Esophagus squamous epithelium (tissue), 5 donors: ENCODE measurements around the gene RTN3. TPM values are rescaled to one million over a fixed set of nuclear protein-coding genes. Genes with fewer than 3 reads are reported as not detected.
"Not testable (repeated sequence)": the region's sequence is repeated elsewhere in the genome, so short reads cannot be mapped to it uniquely, and the experiment has no call there.

Experiments
- DNase-seq: peaks from one replicate; lab custom pipeline; 2025; lab: John Stamatoyannopoulos, UW
- H3K27ac ChIP-seq, 4 donors: fragments of 200-600 bp; sonication (generic); one replicate each; pipeline ENCODE4 v1.5.1; 2016 to 2019; ENCODE audit warnings: mild to moderate bottlenecking in 1 of 4
- H3K27me3 ChIP-seq, 4 donors: fragments of 200-600 bp; sonication (generic); 1 replicate in 3 of 4; 2 replicates in 1 of 4; pipeline versions ENCODE4 v1.5.1 to v1.6.0; 2017 to 2021; ENCODE audit warnings: antibody characterized with exemption in 1 of 4
- H3K36me3 ChIP-seq, 3 donors: fragments of 200-600 bp; sonication (generic); one replicate each; pipeline ENCODE4 v1.5.1; 2016 to 2019
- H3K4me1 ChIP-seq, 3 donors: fragments of 200-600 bp; sonication (generic); one replicate each; pipeline ENCODE4 v1.5.1; 2017 to 2019
- H3K4me3 ChIP-seq, 4 donors: fragments of 200-600 bp; sonication (generic); 1 replicate in 3 of 4; 2 replicates in 1 of 4; pipeline ENCODE4 v1.5.1; 2016 to 2019; ENCODE audit warnings: mild to moderate bottlenecking in 2 of 4, moderate library complexity in 1 of 4
- H3K9me3 ChIP-seq, 3 donors: fragments of 200-600 bp; sonication (generic); one replicate each; pipeline ENCODE4 v1.5.1; 2016 to 2019
- CTCF ChIP-seq, 6 experiments: fragments of 450-650 bp in 4 of 6; fragments of 200-600 bp in 2 of 6; sonication (generic) in 2 of 6; IDR thresholded peaks; one replicate each; pipeline ENCODE4 v1.5.1; 2016 to 2019; ENCODE audit warnings: antibody characterized with exemption in 6 of 6, mild to moderate bottlenecking in 4 of 6, moderate library complexity in 4 of 6
- POLR2A ChIP-seq, 4 donors: fragments of 450-650 bp; IDR thresholded peaks; one replicate each; pipeline ENCODE4 v1.6.1; 2017; ENCODE audit warnings: antibody characterized with exemption in 4 of 4, mild to moderate bottlenecking in 4 of 4, moderate library complexity in 3 of 4
- WGBS, 2 donors: methylation state at CpG; one replicate each; pipeline ENCODE4 v1.1.5; 2018; 5-methylcytosine and 5-hydroxymethylcytosine counted together
- intact Hi-C: fragments of 100-400 bp; cut with DNase I; formaldehyde crosslinking; loops from one replicate; pipeline ENCODE4 v1.15.0; 2022
- total RNA-seq, 4 donors: library from RNA; depleted of rRNA; stranded (reverse); fragments of >200 nt; gene quantifications; one replicate each; pipeline ENCODE4 v1.1.0, GENCODE V29; 2016
- donor health status: DM: yes; HTN: yes; CAD: no.

The RTN3 gene
- total RNA-seq: 10 to 100 TPM; 48.0 to 78.3 (median 58.4) TPM

- TF ChIP-seq CTCF (IDR thresholded peaks at IDR 0.05): peak in 3 of 6 experiments; percentile 18 to 82 (median 26)
- peak in 3 of 4 donors; percentile 86 to 97 (median 96) for TF ChIP-seq POLR2A (IDR thresholded peaks at IDR 0.05)
- Histone ChIP-seq H3K27me3 (no peaks in the 10 kb centered on the region), H3K4me3 (peak within 1 kb of the TSS; percentile 71 to 93 (median 90)), H3K4me1 (peaks cover 19 to 50% (median 20%) of the 10 kb centered on the region in 3 donors), H3K36me3 (no peaks in the 10 kb centered on the region), H3K9me3 (no peaks in the 10 kb centered on the region), H3K27ac (peak within 1 kb of the TSS; percentile 95 to 98 (median 98))
- DNase-seq: peak; percentile 69
- intact Hi-C loops: loop anchor here (10.0 kb wide), 1 partner anchor 53 kb away; no protein-coding TSS in a partner anchor
- 0% methylated on average over 16 to 40 of the region's 74 CpGs for WGBS, 2 donors
These were observed at the start of gene RTN3 for GRCh38 chr11:63681321-63682065. RTN3 (plus strand) TSS chr11:63681500; CDS start chr11:63681637, 137 bp downstream.

- Histone ChIP-seq H3K4me3 (no peak overlapping the region), H3K36me3 (peaks cover 3 to 93% (median 3%) of the 10 kb centered on the region in 3 donors), H3K4me1 (no peaks in the 10 kb centered on the region), H3K27ac (no peak overlapping the region), H3K27me3 (no peaks in the 10 kb centered on the region), H3K9me3 (no peaks in the 10 kb centered on the region)
- 60 to 72% methylated on average over 10 of the region's 10 CpGs for WGBS, 2 donors
- no peak for DNase-seq
- intact Hi-C loops: loop anchor here (5.0 kb wide), 1 partner anchor 154 kb away; no protein-coding TSS in a partner anchor
- TF ChIP-seq CTCF (IDR thresholded peaks at IDR 0.05) (peak; percentile 57 to 85 (median 72)), POLR2A (IDR thresholded peaks at IDR 0.05) (no peak)
These were observed 45.4 kb upstream of the RTN3 start for GRCh38 chr11:63635762-63636465.

- WGBS, 2 donors: 97 to 100% methylated on average over 4 to 6 of the region's 8 CpGs
- not testable (repeated sequence) for H3K27me3 ChIP-seq, DNase-seq, H3K4me3 ChIP-seq, H3K9me3 ChIP-seq, H3K27ac ChIP-seq, H3K4me1 ChIP-seq
- peaks cover 0 to 93% (median 9%) of the 10 kb centered on the region in 3 donors for H3K36me3 ChIP-seq
- intact Hi-C loops: loop anchor here (5.0 kb wide), 1 partner anchor 156 kb away; no protein-coding TSS in a partner anchor
These were observed 42.9 kb upstream of the RTN3 start for GRCh38 chr11:63638436-63638835.

- DNase-seq: no peak
These were observed 42.0 kb upstream of the RTN3 start for GRCh38 chr11:63639199-63639832.

More at GRCh38 chr11:63639199-63639832, 42.0 kb upstream of the RTN3 start:
- H3K4me3 ChIP-seq: no peak overlapping the region
- no peaks in the 10 kb centered on the region for H3K27me3 ChIP-seq
- no peak overlapping the region for H3K27ac ChIP-seq
- H3K9me3 ChIP-seq: no peaks in the 10 kb centered on the region
- H3K4me1 ChIP-seq: peaks cover 0 to 5% (median 0%) of the 10 kb centered on the region in 3 donors
- H3K36me3 ChIP-seq: peaks cover 0 to 93% (median 9%) of the 10 kb centered on the region in 3 donors
- intact Hi-C loops: loop anchor here (5.0 kb wide), 1 partner anchor 157 kb away; no protein-coding TSS in a partner anchor
- TF ChIP-seq CTCF (IDR thresholded peaks at IDR 0.05) (peak in 4 of 6 experiments; percentile 13 to 50 (median 48)), POLR2A (IDR thresholded peaks at IDR 0.05) (no peak)
- WGBS, 2 donors: 64 to 67% methylated on average over 3 of the region's 3 CpGs
